GM19395 (cell line): ENCODE measurements around the gene B9D2.

Experiments
- ATAC-seq: cut with Tn5 transposase; IDR thresholded peaks from one replicate; pipeline ENCODE4 v1.9.1; 2021; ENCODE audit warnings: mild to moderate bottlenecking, moderate library complexity; ENCODE audit not compliant: unreplicated experiment

B9D2 gene

GRCh38 chr19:41328157-41328841, 35.6 kb downstream of the B9D2 start:
- no peak for ATAC-seq

GRCh38 chr19:41327576-41328156, 36.3 kb downstream of the B9D2 start:
- ATAC-seq: peak; percentile 53

DNA sequence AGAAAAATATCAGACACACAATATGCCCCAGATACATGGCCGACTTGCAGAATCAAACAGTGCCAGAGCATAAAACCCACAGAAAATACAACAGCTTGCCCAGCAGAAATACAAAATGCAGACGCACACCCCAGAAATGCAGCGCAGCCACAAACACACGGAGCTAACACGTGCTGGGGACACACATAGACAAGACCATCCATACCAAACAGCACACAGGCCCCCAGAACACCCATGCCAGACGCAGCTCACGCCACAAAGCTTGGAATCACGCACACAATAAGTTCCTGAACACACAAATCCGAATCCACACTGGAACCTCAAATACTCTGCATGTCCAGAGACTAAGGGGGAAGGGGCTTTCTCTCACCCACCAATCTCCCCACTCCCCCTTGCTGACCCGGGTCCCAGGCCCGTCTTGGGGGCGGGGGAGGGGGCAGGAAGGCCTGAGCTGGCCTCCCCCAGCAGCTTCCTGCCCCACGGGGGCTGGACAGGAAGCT, 36.8 kb downstream of the B9D2 start:
- ATAC-seq: peak; percentile 15

- ATAC-seq: no peak
Observed at GRCh38 chr19:41325947-41326706, 37.8 kb downstream of the B9D2 start.

DNA sequence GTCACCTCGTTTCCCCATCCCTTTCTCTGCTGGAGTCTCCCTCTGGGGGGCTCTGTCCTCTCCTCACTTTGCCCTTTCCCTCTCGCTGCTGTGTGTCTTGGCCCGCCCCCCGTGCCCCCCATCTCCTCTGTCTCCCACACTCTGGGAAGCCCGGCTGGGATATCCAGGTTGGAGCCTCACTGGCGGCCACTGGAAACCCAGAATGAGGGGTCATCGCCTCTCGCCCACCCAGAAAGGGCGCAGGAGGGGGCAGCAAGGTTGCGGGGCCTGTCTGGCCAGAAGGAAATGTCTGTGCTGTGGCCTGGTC, 38.4 kb downstream of the B9D2 start:
- no peak for ATAC-seq

- ATAC-seq: no peak
Observed at GRCh38 chr19:41324921-41325639, 38.9 kb downstream of the B9D2 start.

- no peak for ATAC-seq
Observed at GRCh38 chr19:41324231-41324702, 39.7 kb downstream of the B9D2 start.

DNA sequence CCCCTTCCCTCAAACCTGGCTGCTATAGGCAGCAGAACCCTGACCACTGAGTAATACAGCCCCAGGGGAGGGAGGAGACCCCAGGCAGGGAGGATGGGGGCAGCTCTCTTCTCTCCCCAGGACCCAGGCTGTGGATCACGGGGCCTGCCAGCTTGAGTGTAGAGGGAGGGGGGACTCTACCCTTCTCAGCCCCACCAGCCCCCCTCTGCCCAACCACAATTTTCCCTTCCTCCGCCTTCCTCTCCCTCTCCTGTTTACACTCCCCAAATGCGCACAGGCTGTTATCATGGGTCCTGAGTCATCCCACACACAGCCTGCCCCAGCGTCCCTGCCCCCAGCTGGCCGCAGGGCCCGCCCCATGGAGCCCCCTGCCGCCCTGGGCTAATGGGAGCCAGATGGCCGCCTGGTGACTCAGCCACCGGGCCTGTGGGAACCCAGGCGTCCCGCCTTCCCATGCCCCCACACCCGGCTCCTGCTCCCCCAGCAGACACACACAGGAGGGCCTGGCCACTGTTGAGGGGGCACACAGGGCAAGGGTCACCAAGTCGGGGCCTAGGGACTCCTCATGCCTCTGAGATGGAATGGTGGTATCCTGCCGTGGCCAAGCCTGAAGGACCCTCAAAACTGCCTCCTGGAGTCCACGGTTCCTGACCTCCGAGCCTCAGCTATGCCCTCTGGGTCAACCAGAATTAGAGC, 40.4 kb downstream of the B9D2 start:
- no peak for ATAC-seq

DNA sequence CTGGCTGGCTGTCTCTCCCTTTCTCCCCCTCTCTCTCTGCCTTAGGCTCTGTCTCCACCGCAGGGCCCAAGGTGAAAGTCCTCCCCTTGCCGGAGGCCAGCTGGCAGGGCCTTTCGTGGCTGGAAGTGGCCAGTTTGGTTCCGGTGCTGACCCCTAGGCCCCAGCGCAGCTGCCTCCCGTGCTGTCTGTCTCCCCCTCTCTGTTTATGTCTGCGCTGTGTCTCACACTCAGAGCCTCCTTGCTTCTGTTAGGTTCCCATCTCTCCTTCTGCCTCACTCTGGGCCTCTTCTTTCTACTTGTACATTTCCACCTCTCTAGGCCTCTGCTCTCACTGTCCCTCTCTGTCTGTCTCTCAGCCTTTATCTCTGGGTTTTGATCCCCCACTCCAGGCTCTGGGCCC, 40.9 kb downstream of the B9D2 start:
- no peak for ATAC-seq

DNA sequence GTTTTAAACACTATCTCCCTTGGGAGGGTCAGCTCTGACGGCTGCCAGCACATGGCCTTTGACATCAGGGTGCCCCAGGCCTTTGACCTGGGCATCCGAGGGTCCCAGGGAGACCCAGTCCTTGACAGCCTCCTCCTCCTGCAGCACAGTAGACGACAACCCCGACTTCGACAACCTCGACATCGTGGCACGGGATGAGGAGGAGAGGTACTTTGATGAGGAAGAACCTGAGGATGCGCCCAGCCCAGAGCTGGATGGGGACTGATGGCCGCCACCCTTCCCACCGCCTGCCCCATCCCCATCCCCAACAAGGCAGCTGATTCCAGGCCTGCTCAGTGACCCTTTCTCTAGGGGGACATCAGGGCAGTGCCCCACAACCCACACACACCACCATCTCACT, 41.5 kb downstream of the B9D2 start:
- ATAC-seq: no peak

DNA sequence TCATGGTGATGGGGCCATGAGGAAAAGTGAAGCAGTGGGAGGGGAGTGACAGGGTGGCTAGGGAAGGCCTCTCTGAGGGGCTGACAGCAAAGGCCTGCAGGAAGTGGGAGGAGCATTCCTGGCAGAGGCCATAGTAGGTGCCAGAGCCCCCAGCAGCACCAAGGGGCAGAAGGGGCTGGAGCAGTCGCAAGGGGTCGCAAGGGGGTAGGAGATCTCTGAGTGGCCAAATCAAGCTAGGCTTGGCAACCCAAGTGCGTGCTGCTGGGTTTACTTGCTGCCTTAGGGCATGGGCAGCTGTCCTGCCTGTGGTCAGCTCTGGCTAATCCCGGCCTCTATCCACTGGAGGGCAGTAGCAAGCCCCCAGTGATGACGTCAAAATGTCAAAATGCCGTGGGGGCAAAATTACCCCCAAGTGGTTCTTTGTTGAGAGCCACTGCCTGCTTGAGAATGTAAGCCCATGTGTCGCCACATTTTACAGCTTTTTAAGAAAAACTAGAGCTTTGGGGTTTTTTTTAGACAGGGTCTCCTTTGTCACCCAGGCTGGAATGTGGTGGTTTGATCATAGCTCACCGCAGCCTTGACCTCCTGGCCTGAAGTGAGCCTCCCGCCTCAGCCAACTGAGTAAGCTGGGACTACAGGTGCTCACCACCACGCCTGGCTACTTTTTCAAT, 42.2 kb downstream of the B9D2 start:
- ATAC-seq: no peak

DNA sequence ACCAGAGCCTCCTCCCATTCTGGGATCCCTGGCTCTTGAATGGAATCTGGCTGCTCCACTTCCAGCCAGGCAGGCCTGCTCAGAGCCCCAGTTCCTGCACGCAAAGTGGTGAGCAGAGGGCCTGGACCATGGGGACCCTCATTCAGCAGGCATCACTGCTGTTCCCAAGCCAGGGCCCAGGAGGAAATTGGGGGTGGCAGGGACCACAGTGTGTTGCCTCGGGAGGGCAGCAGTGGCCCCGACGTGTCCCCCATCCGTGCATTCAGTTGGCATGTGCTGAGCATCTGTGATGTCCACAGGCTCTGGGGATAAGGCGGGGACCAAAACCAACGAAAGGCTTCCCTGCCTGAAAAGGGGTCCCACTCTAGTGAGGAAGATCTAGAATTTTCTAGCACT, 42.7 kb downstream of the B9D2 start:
- ATAC-seq: no peak

DNA sequence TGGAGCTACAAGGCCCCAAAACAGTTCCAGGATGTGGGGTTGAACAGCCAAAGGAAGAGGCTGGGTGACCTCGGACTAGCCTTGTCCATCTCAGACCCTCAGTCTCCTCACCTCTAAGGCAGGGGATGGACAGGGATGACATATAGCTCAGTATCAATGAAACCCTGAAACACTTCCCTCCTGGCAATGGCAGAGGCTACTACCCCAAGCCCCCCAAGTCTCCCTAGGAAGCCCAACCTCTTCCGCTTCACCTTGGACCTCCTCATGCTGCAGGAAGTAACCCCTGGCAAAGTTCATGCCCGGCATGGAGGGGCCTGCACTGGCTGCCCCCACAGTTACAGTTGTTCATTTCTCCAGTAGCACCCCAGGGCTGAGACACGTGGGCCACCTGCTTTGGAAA, 43.4 kb downstream of the B9D2 start:
- no peak for ATAC-seq

- no peak for ATAC-seq
Observed at GRCh38 chr19:41320185-41320518, 43.8 kb downstream of the B9D2 start.

DNA sequence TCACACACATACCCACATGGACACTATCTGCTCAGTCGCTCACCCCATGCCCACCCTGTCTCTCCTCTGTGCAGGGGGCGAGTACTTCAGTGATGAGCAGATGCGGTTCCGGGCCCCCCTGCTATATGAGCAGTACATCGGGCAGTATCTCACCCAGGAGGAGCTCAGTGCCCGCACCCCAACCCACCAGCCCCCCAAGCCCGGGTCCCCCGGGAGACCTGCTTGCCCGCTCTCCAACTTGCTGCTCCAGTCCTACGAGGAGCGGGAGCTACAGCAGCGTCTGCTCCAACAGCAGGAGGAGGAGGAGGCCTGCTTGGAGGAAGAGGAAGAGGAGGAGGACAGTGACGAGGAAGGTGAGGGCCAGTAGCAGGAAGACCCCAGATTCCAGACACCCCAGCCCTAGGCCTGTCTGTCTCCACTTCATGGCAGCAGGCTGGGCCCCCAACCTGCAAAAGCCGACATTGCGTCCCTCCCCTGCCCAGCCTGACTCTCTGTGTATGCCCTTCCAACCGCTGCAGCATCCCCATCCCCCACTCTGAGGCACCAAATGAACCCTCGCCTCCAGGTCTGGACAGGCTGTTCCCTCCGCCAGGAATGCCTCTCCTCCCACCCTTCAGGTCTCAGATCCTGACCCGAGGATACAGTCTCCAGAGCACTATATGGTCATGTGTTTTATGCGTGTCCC, 44.3 kb downstream of the B9D2 start:
- ATAC-seq: no peak

GRCh38 chr19:41318696-41319499, 45.1 kb downstream of the B9D2 start:
- no peak for ATAC-seq

DNA sequence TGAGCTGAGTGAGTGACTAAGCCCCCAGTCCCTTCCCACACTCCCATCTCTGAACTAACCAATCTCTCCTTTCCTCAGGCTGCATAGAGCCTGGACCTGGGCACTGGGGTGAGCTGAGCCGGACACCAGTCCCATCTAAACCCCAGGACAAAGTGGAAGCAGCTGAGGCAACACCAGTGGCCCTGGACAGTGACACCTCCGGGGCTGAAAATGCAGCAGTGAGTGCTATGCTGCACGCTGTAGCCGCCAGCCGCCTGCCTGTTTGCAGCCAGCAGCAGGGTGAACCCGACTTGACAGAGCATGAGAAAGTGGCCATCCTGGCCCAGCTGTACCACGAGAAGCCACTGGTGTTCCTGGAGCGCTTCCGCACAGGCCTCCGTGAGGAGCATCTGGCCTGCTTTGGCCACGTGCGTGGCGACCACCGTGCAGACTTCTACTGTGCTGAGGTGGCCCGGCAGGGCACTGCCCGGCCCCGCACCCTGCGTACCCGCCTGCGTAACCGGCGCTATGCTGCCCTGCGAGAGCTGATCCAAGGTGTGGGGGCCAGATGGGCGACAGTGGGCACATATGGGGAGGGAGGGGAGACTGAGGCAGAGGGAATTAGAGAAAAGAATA, 47.5 kb downstream of the B9D2 start:
- ATAC-seq: no peak

GRCh38 chr19:41311613-41312012, 52.3 kb downstream of the B9D2 start:
- no peak for ATAC-seq

DNA sequence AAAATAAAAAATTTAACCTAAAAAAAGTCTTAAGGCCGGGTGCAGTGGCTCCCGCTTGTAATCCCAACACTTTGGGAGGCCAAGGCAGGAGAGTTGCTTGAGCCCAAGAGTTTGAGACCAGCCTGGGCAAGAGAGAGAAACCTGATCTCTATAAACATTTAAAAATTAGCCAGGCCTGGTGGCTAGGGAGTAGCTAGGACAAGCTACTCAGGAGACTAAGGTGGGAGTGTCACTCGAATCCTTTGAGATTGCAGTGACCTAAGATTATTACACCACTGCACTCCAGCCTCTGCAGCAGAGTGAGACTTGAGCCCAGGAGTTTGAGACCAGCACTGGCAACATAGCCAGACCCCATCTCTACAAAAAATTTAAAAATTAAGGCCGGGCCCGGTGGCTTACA, 52.9 kb downstream of the B9D2 start:
- ATAC-seq: no peak
